Upper lobe of left lung (tissue), 4 donors: ENCODE measurements around the gene TROAP.

Experiments
- CTCF ChIP-seq, 6 experiments: fragments of 450-650 bp in 4 of 6; fragments of 200-600 bp in 2 of 6; sonication (generic) in 2 of 6; IDR thresholded peaks; one replicate each; pipeline ENCODE4 v1.5.1; 2016 to 2019; ENCODE audit warnings: antibody characterized with exemption in 6 of 6
- EP300 ChIP-seq, 4 donors: sonication (generic); formaldehyde crosslinking; IDR thresholded peaks; one replicate each; pipeline ENCODE4 v1.5.1; 2017; ENCODE audit warnings: antibody characterized with exemption in 4 of 4, control low read depth in 2 of 4
- POLR2A ChIP-seq, 4 donors: fragments of 450-650 bp; IDR thresholded peaks; one replicate each; pipeline ENCODE4 v1.5.1; 2016 to 2017; ENCODE audit warnings: antibody characterized with exemption in 4 of 4, mild to moderate bottlenecking in 2 of 4
- POLR2AphosphoS5 ChIP-seq, 2 donors: sonication (generic); formaldehyde crosslinking; IDR thresholded peaks; one replicate each; pipeline ENCODE4 v1.5.1; 2017; ENCODE audit warnings: antibody characterized with exemption in 2 of 2

- no peak for TF ChIP-seq POLR2AphosphoS5 (IDR thresholded peaks at IDR 0.05)
- no peak for TF ChIP-seq EP300 (IDR thresholded peaks at IDR 0.05)
- no peak for TF ChIP-seq POLR2A (IDR thresholded peaks at IDR 0.05)
- TF ChIP-seq CTCF (IDR thresholded peaks at IDR 0.05), result no peak
Measured at GRCh38 chr12:49284672-49285071, 38.4 kb upstream of the TROAP start.
